ENCODE data around the gene MCL1. TPM values are rescaled to one million over a fixed set of nuclear protein-coding genes. Genes with fewer than 3 reads are reported as not detected.
"Not testable (repeated sequence)": the region's sequence is repeated elsewhere in the genome, so short reads cannot be mapped to it uniquely, and the experiment has no call there.

MCL1 gene
- total and polyA plus RNA-seq, 2 donors (not counting 1 experiment from before 2014, with no cell fraction given) = 108 to 233 TPM

DNA sequence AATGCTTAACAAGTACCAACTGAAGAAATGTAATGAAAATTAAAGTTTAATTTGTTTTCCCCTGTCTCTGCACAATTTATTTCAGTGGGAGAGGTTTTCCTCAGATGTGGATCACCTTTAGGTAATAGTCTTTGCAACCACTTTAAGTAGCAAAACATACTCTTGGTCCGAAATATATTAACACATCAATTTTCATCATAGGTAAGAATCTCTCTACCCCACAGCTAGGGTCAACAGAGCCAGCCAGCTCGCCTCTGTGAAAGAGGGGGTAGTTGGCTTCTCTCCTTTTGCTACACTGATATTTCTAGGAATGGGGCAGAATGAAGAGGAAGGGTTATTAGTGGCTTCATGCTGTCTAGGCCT lies 24.8 kb upstream of the MCL1 start:
- no peak overlapping the region for H3K9ac ChIP-seq (ENCODE audit: insufficient read depth, low read length)
- no peaks in the 10 kb centered on the region for H3K36me3 ChIP-seq (ENCODE audit: control insufficient read depth, insufficient read depth, low read length)
- H3K27me3 ChIP-seq (ENCODE audit: control insufficient read depth, insufficient read depth, low read length) = no peaks in the 10 kb centered on the region
- no peaks in the 10 kb centered on the region for H3K79me2 ChIP-seq (ENCODE audit: control insufficient read depth, insufficient read depth, low read length)
- peak overlapping the region; percentile 96 for H3K27ac ChIP-seq (ENCODE audit: insufficient read depth, low read length)
- no peak for DNase-seq (ENCODE audit: low read depth in 2 of 2)
- H4K20me1 ChIP-seq (ENCODE audit: control insufficient read depth, extremely low read depth, insufficient read depth, low read length) = no peaks in the 10 kb centered on the region
- H2AFZ ChIP-seq (ENCODE audit: low read length) = no peak overlapping the region
- no peak overlapping the region for H3K4me3 ChIP-seq (replicated peaks in 1 of 4; ENCODE audit: control extremely low read depth in 1 of 4, insufficient read depth in 1 of 4, low read depth in 3 of 4, low read length in 4 of 4)
- TF ChIP-seq, protein P1, sequence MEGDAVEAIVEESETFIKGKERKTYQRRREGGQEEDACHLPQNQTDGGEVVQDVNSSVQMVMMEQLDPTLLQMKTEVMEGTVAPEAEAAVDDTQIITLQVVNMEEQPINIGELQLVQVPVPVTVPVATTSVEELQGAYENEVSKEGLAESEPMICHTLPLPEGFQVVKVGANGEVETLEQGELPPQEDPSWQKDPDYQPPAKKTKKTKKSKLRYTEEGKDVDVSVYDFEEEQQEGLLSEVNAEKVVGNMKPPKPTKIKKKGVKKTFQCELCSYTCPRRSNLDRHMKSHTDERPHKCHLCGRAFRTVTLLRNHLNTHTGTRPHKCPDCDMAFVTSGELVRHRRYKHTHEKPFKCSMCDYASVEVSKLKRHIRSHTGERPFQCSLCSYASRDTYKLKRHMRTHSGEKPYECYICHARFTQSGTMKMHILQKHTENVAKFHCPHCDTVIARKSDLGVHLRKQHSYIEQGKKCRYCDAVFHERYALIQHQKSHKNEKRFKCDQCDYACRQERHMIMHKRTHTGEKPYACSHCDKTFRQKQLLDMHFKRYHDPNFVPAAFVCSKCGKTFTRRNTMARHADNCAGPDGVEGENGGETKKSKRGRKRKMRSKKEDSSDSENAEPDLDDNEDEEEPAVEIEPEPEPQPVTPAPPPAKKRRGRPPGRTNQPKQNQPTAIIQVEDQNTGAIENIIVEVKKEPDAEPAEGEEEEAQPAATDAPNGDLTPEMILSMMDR (conservative IDR thresholded peaks at IDR 0.05 in 1 of 2, IDR thresholded peaks at IDR 0.05 in 1 of 2; ENCODE audit: low read depth in 1 of 2, low read length in 2 of 2) = no peak
- no peak for TF ChIP-seq EZH2 (IDR thresholded peaks at IDR 0.05; ENCODE audit: low read length, missing control alignments)
- peaks cover 9% of the 10 kb centered on the region for H3K4me1 ChIP-seq (ENCODE audit: control insufficient read depth, extremely low read depth, insufficient read depth, low read length)
- peak overlapping the region; percentile 9 for H3K4me2 ChIP-seq (ENCODE audit: extremely low read depth, insufficient read depth, low read length)
- H3K9me3 ChIP-seq (ENCODE audit: control insufficient read depth, insufficient read depth, low read depth, low read length) = no peaks in the 10 kb centered on the region

DNA sequence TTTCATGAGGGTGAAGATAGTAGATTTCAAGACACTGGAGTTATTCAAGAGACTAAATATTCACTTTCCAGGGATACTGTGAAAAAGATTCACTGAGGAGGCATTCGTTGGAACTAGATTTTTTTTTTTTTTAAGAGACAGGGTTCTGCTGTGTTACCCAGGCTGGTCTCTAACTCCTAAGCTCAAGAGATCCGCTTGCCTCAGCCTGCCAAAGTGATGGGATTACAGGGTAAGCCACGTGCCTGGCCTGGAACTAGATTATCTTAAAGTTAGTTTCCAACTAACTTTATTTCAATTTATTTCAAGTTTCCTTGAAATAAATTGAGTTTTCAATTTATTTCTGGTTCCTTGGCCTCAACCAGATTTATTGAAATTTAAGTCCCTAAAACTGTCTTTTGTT lies 24.3 kb upstream of the MCL1 start:
- H3K27ac ChIP-seq (ENCODE audit: insufficient read depth, low read length) = peak overlapping the region; percentile 96
- no peak for DNase-seq (ENCODE audit: low read depth in 2 of 2)
- no peaks in the 10 kb centered on the region for H3K27me3 ChIP-seq (ENCODE audit: control insufficient read depth, insufficient read depth, low read length)
- H3K9me3 ChIP-seq (ENCODE audit: control insufficient read depth, insufficient read depth, low read depth, low read length) = no peaks in the 10 kb centered on the region
- H3K79me2 ChIP-seq (ENCODE audit: control insufficient read depth, insufficient read depth, low read length) = no peaks in the 10 kb centered on the region
- TF ChIP-seq EZH2 (IDR thresholded peaks at IDR 0.05; ENCODE audit: low read length, missing control alignments) = no peak
- TF ChIP-seq, protein P1 (conservative IDR thresholded peaks at IDR 0.05 in 1 of 2, IDR thresholded peaks at IDR 0.05 in 1 of 2; ENCODE audit: low read depth in 1 of 2, low read length in 2 of 2) = no peak
- H3K4me3 ChIP-seq (replicated peaks in 1 of 4; ENCODE audit: control extremely low read depth in 1 of 4, insufficient read depth in 1 of 4, low read depth in 3 of 4, low read length in 4 of 4) = no peak overlapping the region
- H4K20me1 ChIP-seq (ENCODE audit: control insufficient read depth, extremely low read depth, insufficient read depth, low read length) = no peaks in the 10 kb centered on the region
- no peak overlapping the region for H2AFZ ChIP-seq (ENCODE audit: low read length)
- no peak overlapping the region for H3K4me2 ChIP-seq (ENCODE audit: extremely low read depth, insufficient read depth, low read length)
- H3K36me3 ChIP-seq (ENCODE audit: control insufficient read depth, insufficient read depth, low read length) = no peaks in the 10 kb centered on the region
- H3K9ac ChIP-seq (ENCODE audit: insufficient read depth, low read length) = no peak overlapping the region
- H3K4me1 ChIP-seq (ENCODE audit: control insufficient read depth, extremely low read depth, insufficient read depth, low read length) = peaks cover 9% of the 10 kb centered on the region

DNA sequence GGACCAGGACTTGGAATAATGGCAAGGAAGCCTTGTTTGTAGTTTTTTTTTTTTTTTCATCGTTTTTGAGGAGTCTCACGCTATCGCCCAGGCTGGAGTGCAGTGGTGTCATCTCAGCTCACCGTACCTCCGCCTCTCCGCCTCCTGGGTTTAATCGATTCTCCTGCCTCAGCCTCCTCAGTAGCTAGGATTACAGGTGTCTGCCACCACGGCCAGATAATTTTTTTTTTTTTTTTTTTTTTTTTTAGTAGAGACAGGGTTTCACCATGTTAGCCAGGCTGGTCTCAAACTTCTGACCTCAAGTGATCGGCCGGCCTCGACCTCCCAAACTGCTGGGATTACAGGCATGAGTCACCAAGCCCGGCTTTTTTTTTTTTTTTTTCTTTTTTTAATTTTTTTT lies 23.0 kb upstream of the MCL1 start:
- not testable (repeated sequence) for H3K27me3 ChIP-seq (ENCODE audit: control insufficient read depth, insufficient read depth, low read length); H3K4me3 ChIP-seq (replicated peaks in 1 of 4; ENCODE audit: control extremely low read depth in 1 of 4, insufficient read depth in 1 of 4, low read depth in 3 of 4, low read length in 4 of 4); H3K9ac ChIP-seq (ENCODE audit: insufficient read depth, low read length); H3K9me3 ChIP-seq (ENCODE audit: control insufficient read depth, insufficient read depth, low read depth, low read length); H3K36me3 ChIP-seq (ENCODE audit: control insufficient read depth, insufficient read depth, low read length); H3K4me2 ChIP-seq (ENCODE audit: extremely low read depth, insufficient read depth, low read length); H3K4me1 ChIP-seq (ENCODE audit: control insufficient read depth, extremely low read depth, insufficient read depth, low read length); H4K20me1 ChIP-seq (ENCODE audit: control insufficient read depth, extremely low read depth, insufficient read depth, low read length); DNase-seq (ENCODE audit: low read depth in 2 of 2); H3K27ac ChIP-seq (ENCODE audit: insufficient read depth, low read length); H2AFZ ChIP-seq (ENCODE audit: low read length); H3K79me2 ChIP-seq (ENCODE audit: control insufficient read depth, insufficient read depth, low read length)
